Rectal smooth muscle tissue (tissue), 1 donor: ENCODE measurements around the gene NDUFB3.

ENCODE experiments used
- H3K27ac ChIP-seq: one replicate; pipeline ENCODE4 v1.7.0; 2013; ENCODE audit warnings: low read depth, low read length, inconsistent platforms
- H3K27me3 ChIP-seq: one replicate; pipeline ENCODE4 v1.7.0; 2013; ENCODE audit warnings: low read length; ENCODE audit not compliant: control insufficient read depth, insufficient read depth
- H3K36me3 ChIP-seq: one replicate; pipeline ENCODE4 v1.7.0; 2013; ENCODE audit warnings: low read length; ENCODE audit not compliant: control insufficient read depth, insufficient read depth
- H3K4me1 ChIP-seq: one replicate; pipeline ENCODE4 v1.7.0; 2013; ENCODE audit warnings: low read length; ENCODE audit not compliant: control insufficient read depth, insufficient read depth
- H3K4me3 ChIP-seq: one replicate; pipeline ENCODE4 v1.7.0; 2013; ENCODE audit warnings: low read length
- H3K9ac ChIP-seq: one replicate; pipeline ENCODE4 v1.7.0; 2013; ENCODE audit warnings: low read length

The NDUFB3 gene

DNA sequence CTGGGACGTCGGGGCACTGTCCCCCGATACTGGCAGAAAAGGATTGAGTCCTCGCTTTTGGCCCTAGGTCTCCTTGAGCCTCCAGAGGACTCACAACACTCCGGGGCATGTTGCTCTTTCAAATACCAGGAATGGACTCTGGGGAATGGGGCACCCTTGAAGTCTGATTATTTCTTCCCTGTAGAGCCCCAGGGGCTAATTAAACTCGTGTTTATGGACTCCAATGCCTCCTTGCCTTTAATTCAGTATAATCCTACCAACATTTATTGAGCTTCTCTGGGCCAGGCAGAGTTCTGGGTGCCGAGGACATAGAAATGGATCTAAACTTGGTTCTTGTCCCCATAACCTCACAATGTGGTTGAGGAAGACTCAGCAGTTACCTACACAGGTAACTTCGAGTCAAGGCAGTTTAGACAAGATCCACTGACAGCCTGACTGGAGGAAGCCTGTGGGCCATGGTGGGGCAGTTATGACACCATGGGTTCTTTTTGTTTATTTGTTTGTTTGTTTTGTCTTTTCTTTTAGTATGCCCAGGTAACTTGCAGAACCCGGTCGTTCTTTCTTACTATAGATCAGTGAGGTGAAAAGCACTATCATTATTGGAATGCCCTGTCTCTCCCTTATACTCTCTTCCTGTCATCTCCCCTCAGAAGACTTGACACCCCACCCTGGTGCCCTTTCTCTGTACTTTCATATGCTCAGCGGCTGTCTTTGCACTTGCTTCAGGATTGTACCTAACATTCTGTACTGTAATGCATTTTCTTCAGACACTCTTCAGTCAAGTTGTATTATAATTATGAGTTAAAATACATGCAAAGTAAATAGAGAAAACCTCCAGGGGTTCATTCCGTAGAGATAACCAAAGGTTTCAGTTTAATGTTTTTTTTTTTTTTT lies 47.4 kb downstream of the NDUFB3 start:
- H3K27ac ChIP-seq, result peak overlapping the region; percentile 99
- no peaks in the 10 kb centered on the region for H3K36me3 ChIP-seq
- H3K9ac ChIP-seq, result peak overlapping the region; percentile 50
- peaks cover 4% of the 10 kb centered on the region for H3K4me1 ChIP-seq
- peak overlapping the region; percentile 93 for H3K4me3 ChIP-seq
- H3K27me3 ChIP-seq, result no peaks in the 10 kb centered on the region

DNA sequence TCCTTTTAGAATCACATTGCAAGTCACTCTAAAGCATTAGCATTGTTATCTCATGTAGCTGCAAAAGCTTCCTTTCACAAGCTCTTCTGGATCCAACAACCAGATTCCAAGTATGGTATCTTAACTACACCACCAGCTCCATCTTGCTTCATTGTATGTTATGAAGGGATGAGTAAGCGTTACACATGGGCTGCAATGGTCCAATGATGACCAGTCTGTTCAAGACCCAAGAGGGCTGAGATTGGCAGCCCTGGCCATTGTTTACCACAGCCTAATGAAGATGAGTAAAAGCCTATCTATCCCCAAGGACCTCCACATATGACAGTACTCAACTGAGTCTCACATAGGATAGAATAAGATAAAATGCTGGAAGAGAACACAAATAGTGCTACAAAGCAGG lies 50.5 kb downstream of the NDUFB3 start:
- no peaks in the 10 kb centered on the region for H3K27me3 ChIP-seq
- peaks cover 15% of the 10 kb centered on the region for H3K4me1 ChIP-seq
- no peak overlapping the region for H3K4me3 ChIP-seq
- no peak overlapping the region for H3K27ac ChIP-seq
- no peaks in the 10 kb centered on the region for H3K36me3 ChIP-seq
- no peak overlapping the region for H3K9ac ChIP-seq

DNA sequence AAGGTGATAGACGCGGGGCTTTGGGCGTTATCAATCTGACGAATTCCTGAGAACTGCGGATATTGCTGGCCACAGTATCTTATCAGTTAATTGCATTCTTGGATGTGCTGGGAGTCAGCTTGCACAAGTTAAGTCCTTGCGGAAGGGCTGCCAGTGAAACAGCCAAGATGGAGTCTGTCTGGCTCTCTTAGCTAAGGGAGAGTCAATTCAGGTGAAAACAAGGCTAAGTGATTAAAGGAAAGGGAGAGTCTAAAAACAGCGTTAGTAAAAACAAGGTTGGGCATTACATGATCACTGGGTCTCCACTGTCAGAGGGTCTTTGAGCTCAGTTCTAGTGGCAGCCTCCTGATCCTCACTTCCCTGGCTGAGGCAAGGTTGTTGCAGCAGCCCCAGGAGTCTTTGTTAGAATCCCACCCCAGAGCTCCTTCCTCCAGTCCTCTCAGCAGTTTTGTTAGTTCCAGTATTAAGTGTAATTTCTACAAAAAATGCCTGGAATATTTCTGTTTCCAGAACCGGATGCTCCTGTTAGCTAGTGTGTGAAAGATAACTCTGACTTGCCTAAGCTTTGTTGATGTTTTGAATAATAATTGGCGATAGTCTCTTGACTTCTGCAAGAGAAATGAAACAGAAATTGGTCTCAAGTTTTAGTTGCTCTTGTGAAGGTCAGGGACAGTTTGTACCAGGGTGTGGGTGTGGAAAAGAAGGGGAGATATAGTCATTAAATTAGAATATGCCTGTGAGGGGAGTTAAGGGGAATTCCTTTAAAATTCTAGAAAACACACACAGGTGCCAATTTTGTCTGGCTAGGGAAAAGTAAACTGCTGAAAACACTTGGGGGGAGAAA lies 54.7 kb downstream of the NDUFB3 start:
- Histone ChIP-seq H3K27ac (peak overlapping the region; percentile 62), H3K36me3 (no peaks in the 10 kb centered on the region), H3K4me3 (peak overlapping the region; percentile 37), H3K27me3 (no peaks in the 10 kb centered on the region), H3K9ac (no peak overlapping the region), H3K4me1 (peaks cover 12% of the 10 kb centered on the region)

DNA sequence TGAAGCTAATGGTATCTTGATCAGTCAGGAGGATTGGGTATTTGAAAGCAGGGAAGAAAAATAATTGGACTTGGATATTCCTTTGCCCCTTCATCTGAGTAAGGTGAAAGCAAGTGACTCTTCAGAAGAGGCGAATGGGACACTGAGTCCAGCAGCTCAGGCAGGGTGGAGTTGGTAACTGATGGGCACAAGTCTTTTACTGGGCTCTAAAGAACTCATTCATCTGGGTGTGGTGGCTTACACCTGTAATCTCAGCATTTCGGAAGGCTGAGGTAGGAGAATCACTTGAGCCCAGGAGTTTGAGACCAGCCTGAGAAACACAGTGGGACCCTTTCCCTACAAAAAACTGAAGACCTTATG lies 55.3 kb downstream of the NDUFB3 start:
- Histone ChIP-seq H3K27me3 (no peaks in the 10 kb centered on the region), H3K27ac (peak overlapping the region; percentile 62), H3K4me1 (peaks cover 12% of the 10 kb centered on the region), H3K36me3 (no peaks in the 10 kb centered on the region), H3K9ac (peak overlapping the region; percentile 37), H3K4me3 (peak overlapping the region; percentile 37)

DNA sequence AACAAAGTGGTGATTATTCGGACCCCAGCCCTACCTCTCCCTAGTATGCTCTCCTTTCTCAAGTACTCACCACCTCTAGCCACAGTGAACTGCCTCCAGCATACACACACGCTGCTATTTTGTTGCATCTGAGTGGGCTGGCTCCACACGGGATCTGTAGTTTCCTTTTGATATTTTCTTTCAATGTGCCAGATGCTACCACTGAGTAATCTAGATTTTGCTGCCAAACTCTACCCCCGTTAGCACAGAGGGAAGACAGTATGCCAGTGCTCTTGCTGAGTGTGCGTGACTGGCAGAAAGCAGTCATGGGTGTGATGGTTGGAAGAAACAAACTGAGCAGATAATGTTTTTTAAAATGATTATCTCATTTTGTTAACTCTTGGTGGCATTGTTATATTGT lies 55.8 kb downstream of the NDUFB3 start:
- Histone ChIP-seq H3K9ac (peak overlapping the region; percentile 37), H3K4me1 (peaks cover 12% of the 10 kb centered on the region), H3K27me3 (no peaks in the 10 kb centered on the region), H3K4me3 (peak overlapping the region; percentile 37), H3K27ac (peak overlapping the region; percentile 62), H3K36me3 (no peaks in the 10 kb centered on the region)

DNA sequence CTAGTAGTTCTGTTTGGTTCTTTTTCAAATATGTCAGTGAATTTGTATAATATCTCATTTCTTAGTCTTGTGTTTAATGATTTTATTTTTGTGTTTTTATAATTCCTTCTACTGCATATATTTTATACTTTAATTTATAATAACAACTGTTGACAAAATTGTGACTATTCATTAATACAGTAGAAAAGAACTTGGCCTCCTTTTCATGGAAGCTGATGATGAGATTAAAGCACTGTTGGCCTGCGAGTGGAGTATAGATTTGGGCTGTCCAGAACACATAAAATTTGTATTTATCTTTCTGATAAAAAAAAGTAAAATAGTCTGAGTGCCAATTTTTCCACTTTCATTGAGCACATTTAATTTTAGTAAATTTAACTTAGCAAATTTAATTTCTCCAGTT lies 56.2 kb downstream of the NDUFB3 start:
- Histone ChIP-seq H3K4me3 (no peak overlapping the region), H3K36me3 (peaks cover 1% of the 10 kb centered on the region), H3K27ac (no peak overlapping the region), H3K9ac (no peak overlapping the region), H3K4me1 (peaks cover 12% of the 10 kb centered on the region), H3K27me3 (no peaks in the 10 kb centered on the region)

DNA sequence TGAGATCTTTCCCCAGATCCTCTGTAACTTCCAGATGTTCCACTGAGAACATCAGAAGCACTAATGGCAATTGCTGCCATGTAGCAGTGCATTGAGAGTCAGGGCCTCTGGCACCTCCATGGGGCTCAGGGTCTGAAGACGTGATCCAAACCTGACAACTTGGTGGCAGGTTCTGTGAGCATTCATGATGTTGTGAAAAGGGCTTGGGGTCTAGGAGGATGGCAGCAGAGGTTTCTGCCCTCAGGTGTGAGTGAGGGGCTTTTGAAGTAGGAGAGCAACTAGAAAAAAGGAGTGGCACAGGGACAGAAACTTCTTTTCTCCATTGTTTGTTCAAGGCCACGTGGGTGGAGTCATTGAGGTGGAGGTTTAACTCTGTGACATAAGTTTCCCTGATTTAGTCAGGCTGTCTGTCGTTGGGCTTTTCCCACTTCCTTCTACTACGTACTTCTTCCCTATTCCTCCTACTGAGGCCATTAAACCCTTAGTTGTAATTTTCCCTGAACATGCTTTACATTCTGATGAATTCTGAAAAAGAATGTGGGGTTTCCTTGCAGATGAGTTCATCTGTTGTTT lies 57.2 kb downstream of the NDUFB3 start:
- Histone ChIP-seq H3K27me3 (no peaks in the 10 kb centered on the region), H3K9ac (no peak overlapping the region), H3K36me3 (peaks cover 5% of the 10 kb centered on the region), H3K4me1 (peaks cover 12% of the 10 kb centered on the region), H3K27ac (no peak overlapping the region), H3K4me3 (no peak overlapping the region)

DNA sequence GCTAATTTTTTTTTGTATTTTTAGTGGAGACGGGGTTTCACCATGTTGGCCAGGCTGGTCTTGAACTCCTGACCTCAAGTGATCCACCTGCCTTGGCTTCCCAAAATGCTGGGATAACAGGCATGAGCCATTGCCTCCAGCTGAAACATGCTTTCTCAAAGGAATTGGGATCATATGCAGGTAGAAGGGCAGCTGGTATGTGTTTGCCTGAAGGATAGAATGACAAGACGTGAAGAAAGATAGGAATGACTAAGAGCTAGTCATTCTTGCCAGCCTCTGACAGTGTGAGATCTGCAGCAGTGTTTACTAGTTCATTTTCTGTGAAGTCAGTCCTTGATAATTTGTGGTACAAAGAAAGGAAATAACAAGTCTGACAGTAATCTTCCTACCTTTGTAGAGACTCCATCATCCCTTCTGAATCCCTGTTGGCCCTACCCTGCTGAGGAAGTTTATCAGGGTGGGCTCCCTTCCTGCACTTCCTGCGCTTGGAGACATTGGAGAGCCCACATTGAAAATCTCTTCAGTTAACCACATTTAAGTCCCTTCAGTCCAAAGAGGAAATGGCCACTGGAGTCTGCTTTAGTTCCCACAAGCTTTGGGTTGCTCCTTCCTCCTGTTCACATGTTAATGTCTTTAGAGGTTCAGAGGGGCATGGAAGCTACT lies 58.9 kb downstream of the NDUFB3 start:
- H3K9ac ChIP-seq, result no peak overlapping the region
- no peak overlapping the region for H3K27ac ChIP-seq
- no peak overlapping the region for H3K4me3 ChIP-seq
- H3K27me3 ChIP-seq, result no peaks in the 10 kb centered on the region
- H3K4me1 ChIP-seq, result peaks cover 12% of the 10 kb centered on the region
- H3K36me3 ChIP-seq, result peaks cover 11% of the 10 kb centered on the region

DNA sequence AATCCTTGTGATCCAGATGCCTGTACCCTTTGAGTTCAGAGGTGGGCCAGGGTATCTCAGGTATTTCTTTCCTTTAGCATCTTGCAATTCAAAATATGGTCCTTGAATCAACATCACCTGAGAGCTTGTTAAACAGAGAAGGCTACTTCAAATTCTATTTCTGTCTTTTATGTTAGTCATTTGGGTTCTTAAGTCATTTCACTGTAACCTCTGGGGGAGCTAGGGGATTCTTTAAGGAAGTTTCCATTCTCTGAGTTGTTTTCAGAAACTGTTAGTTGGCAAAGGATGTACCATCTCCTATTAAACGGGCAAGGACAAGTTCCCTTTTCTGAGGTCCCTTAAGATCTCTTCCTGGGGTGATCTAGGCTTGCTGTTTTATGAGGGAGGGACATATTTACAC lies 60.7 kb downstream of the NDUFB3 start:
- H3K36me3 ChIP-seq, result peaks cover 28% of the 10 kb centered on the region
- H3K4me3 ChIP-seq, result no peak overlapping the region
- H3K4me1 ChIP-seq, result no peaks in the 10 kb centered on the region
- no peaks in the 10 kb centered on the region for H3K27me3 ChIP-seq
- no peak overlapping the region for H3K27ac ChIP-seq
- no peak overlapping the region for H3K9ac ChIP-seq
